Liver (tissue), 9 donors: ENCODE results near the gene DHDH. TPM values are rescaled to one million over a fixed set of nuclear protein-coding genes. Genes with fewer than 3 reads are reported as not detected.

Source experiments
- DNase-seq: peaks from one replicate; pipeline ENCODE4 v3.0.0-alpha.2; 2017; ENCODE audit warnings: low spot score
- H3K27ac ChIP-seq, 2 donors: one replicate each; pipeline ENCODE4 v1.7.0; 2013; ENCODE audit warnings: inconsistent platforms in 2 of 2, low read length in 2 of 2, control low read depth in 1 of 2, low read depth in 1 of 2, mild to moderate bottlenecking in 1 of 2
- H3K27me3 ChIP-seq, 4 donors: one replicate each; pipeline versions ENCODE4 v1.6.1 to v1.7.0; 2013; ENCODE audit warnings: low read length in 3 of 4, inconsistent platforms in 1 of 4, mild to moderate bottlenecking in 1 of 4, moderate library complexity in 1 of 4; ENCODE audit not compliant: control insufficient read depth in 4 of 4, insufficient read depth in 4 of 4
- H3K36me3 ChIP-seq, 4 donors: one replicate each; pipeline versions ENCODE4 v1.6.1 to v1.7.0; 2013; ENCODE audit warnings: low read length in 3 of 4, mild to moderate bottlenecking in 3 of 4, low read depth in 1 of 4, moderate library complexity in 1 of 4; ENCODE audit not compliant: control insufficient read depth in 4 of 4, insufficient read depth in 3 of 4
- H3K4me1 ChIP-seq, 4 donors: one replicate each; pipeline versions ENCODE4 v1.6.1 to v1.7.0; 2013; ENCODE audit warnings: low read length in 3 of 4, mild to moderate bottlenecking in 3 of 4, moderate library complexity in 1 of 4; ENCODE audit not compliant: control insufficient read depth in 4 of 4, insufficient read depth in 4 of 4
- H3K4me3 ChIP-seq, 3 donors: one replicate each; pipeline versions ENCODE4 v1.6.1 to v1.7.0; 2013; ENCODE audit warnings: low read length in 3 of 3, control low read depth in 1 of 3, low read depth in 1 of 3, mild to moderate bottlenecking in 1 of 3
- H3K9ac ChIP-seq, 2 donors: one replicate each; pipeline ENCODE4 v1.7.0; 2013; ENCODE audit warnings: low read length in 2 of 2, mild to moderate bottlenecking in 2 of 2, moderate library complexity in 2 of 2, control low read depth in 1 of 2, low read depth in 1 of 2
- H3K9me3 ChIP-seq, 4 donors: one replicate each; pipeline versions ENCODE4 v1.6.1 to v1.7.0; 2013; ENCODE audit warnings: low read length in 3 of 4; ENCODE audit not compliant: control insufficient read depth in 4 of 4
- CTCF ChIP-seq: fragments of 150-350 bp; IDR thresholded peaks from 2 replicates; pipeline ENCODE4 v1.5.1; 2017; ENCODE audit warnings: improper control_type of control experiment, low read depth, low read length; ENCODE audit not compliant: missing input control
- EGR1 ChIP-seq, 2 donors: IDR thresholded peaks; 2 replicates each; pipeline ENCODE4 v1.6.1; 2016 to 2018; ENCODE audit warnings: antibody characterized with exemption in 2 of 2, low read depth in 2 of 2
- FOXA1 ChIP-seq: IDR thresholded peaks from 2 replicates; pipeline ENCODE4 v1.6.1; 2016; ENCODE audit warnings: antibody characterized with exemption
- FOXA2 ChIP-seq: IDR thresholded peaks from 2 replicates; pipeline ENCODE4 v1.6.1; 2016; ENCODE audit warnings: antibody characterized with exemption
- HNF4A ChIP-seq, 2 donors: conservative IDR thresholded peaks; 2 replicates each; pipeline ENCODE4 v1.6.1; 2016; ENCODE audit warnings: antibody characterized with exemption in 2 of 2, mild to moderate bottlenecking in 2 of 2
- MAX ChIP-seq: IDR thresholded peaks from 2 replicates; pipeline ENCODE4 v1.6.1; 2016; ENCODE audit warnings: antibody characterized with exemption
- NR2F2 ChIP-seq: IDR thresholded peaks from 2 replicates; pipeline ENCODE4 v1.6.1; 2016; ENCODE audit warnings: antibody characterized with exemption
- RAD21 ChIP-seq, 2 donors: IDR thresholded peaks; 2 replicates each; pipeline ENCODE4 v1.6.1; 2016; ENCODE audit warnings: antibody characterized with exemption in 2 of 2, mild to moderate bottlenecking in 2 of 2
- REST ChIP-seq: IDR thresholded peaks from 2 replicates; pipeline ENCODE4 v1.6.1; 2016; ENCODE audit warnings: antibody characterized with exemption, mild to moderate bottlenecking
- SP1 ChIP-seq: IDR thresholded peaks from 2 replicates; pipeline ENCODE4 v1.6.1; 2018; ENCODE audit warnings: antibody characterized with exemption, mild to moderate bottlenecking
- YY1 ChIP-seq: IDR thresholded peaks from 2 replicates; pipeline ENCODE4 v1.6.1; 2016; ENCODE audit warnings: antibody characterized with exemption, mild to moderate bottlenecking
- ZBTB33 ChIP-seq: IDR thresholded peaks from 2 replicates; pipeline ENCODE4 v1.6.1; 2016; ENCODE audit warnings: antibody characterized with exemption
- WGBS: extraction: QIAGEN DNeasy Blood & Tissue Kit; methylation state at CpG from one replicate; pipeline ENCODE4 v1.1.7; 2013; 5-methylcytosine and 5-hydroxymethylcytosine counted together
- polyA plus RNA-seq, 2 donors: library from polyadenylated mRNA; stranded (reverse) in 1 of 2; unstranded in 1 of 2; fragments of 200-250 nt in 1 of 2; fragments of >200 nt in 1 of 2; fragmentation: Nextera tagmentation in 1 of 2; extraction: Ambion mirVana in 1 of 2; gene quantifications; one replicate each; pipeline versions ENCODE4 v1.2.1 to v1.2.3, GENCODE V29; 2013 to 2015
- total RNA-seq, 2 donors: library from RNA; depleted of rRNA; stranded (reverse); fragments of >200 nt; gene quantifications; one replicate each; pipeline ENCODE4 v1.2.3, GENCODE V29; 2014
- donor health status: healthy.
- donor health status: healthy.
- donor health status: healthy.
- donor health status: healthy.
- donor health status: healthy.

Gene DHDH
- total and polyA plus RNA-seq, 4 donors, result 0.16 to 1.3 TPM; not detected in 2

- Histone ChIP-seq H3K27ac (peak overlapping the region in 1 of 2 donors; percentile 68), H3K4me1 (peaks cover 0 to 19% (median 15%) of the 10 kb centered on the region in 4 donors), H3K36me3 (peaks cover 5 to 18% (median 13%) of the 10 kb centered on the region in 4 donors), H3K9me3 (no peaks in the 10 kb centered on the region), H3K9ac (no peak overlapping the region), H3K4me3 (no peak overlapping the region), H3K27me3 (no peaks in the 10 kb centered on the region)
- DNase-seq, result no peak
- TF ChIP-seq EGR1 (IDR thresholded peaks at IDR 0.05; ENCODE audit: low read depth in 2 of 2), result no peak
- TF ChIP-seq REST, result no peak
- TF ChIP-seq MAX, result no peak
- no peak for TF ChIP-seq NR2F2
- TF ChIP-seq SP1, result no peak
- no peak for TF ChIP-seq FOXA1
- TF ChIP-seq CTCF, result no peak
- no peak for TF ChIP-seq YY1
- 96% methylated on average over 45 of the region's 45 CpGs for WGBS
Measured at GRCh38 chr19:48969276-48970138, 36.0 kb downstream of the DHDH start.

GRCh38 chr19:48970139-48970766 lies 36.8 kb downstream of the DHDH start:
- peaks cover 0 to 19% (median 15%) of the 10 kb centered on the region in 4 donors for H3K4me1 ChIP-seq
- 93% methylated on average over 23 of the region's 23 CpGs for WGBS
- TF ChIP-seq NR2F2 (no peak), HNF4A (conservative IDR thresholded peaks at IDR 0.05) (no peak), RAD21 (IDR thresholded peaks at IDR 0.05) (no peak), CTCF (no peak), ZBTB33 (no peak), MAX (no peak), FOXA2 (no peak)

More at GRCh38 chr19:48970139-48970766, 36.8 kb downstream of the DHDH start:
- Histone ChIP-seq H3K9me3 (no peaks in the 10 kb centered on the region), H3K36me3 (peaks cover 5 to 18% (median 14%) of the 10 kb centered on the region in 4 donors), H3K27me3 (no peaks in the 10 kb centered on the region), H3K27ac (no peak overlapping the region), H3K9ac (no peak overlapping the region), H3K4me3 (no peak overlapping the region)
- DNase-seq, result no peak
